Measurements from ENCODE around the gene IER5.
"Not testable (repeated sequence)": the region's sequence is repeated elsewhere in the genome, so short reads cannot be mapped to it uniquely, and the experiment has no call there.

The IER5 gene

GRCh38 chr1:181088079-181089016, at the start of gene IER5:
TSS of gene IER5 (plus strand) at chr1:181088700. CDS start at chr1:181088903, 203 bp downstream.
- H3K9me3 Mint-ChIP-seq: no peaks in the 10 kb centered on the region
- peak within 1 kb of the TSS; percentile 97 to 99 for H3K4me3 Mint-ChIP-seq
- ATAC-seq (replicated peaks): peak; percentile 73 to 74
- H3K36me3 Mint-ChIP-seq: peaks cover 39 to 47% of the 10 kb centered on the region in 2 donors
- DNase-seq: peak; percentile 96
- no peaks in the 10 kb centered on the region for H3K27me3 Mint-ChIP-seq
- H3K27ac Mint-ChIP-seq: peak within 1 kb of the TSS; percentile 99
- peaks cover 32 to 71% of the 10 kb centered on the region in 2 donors for H3K4me1 Mint-ChIP-seq

DNA sequence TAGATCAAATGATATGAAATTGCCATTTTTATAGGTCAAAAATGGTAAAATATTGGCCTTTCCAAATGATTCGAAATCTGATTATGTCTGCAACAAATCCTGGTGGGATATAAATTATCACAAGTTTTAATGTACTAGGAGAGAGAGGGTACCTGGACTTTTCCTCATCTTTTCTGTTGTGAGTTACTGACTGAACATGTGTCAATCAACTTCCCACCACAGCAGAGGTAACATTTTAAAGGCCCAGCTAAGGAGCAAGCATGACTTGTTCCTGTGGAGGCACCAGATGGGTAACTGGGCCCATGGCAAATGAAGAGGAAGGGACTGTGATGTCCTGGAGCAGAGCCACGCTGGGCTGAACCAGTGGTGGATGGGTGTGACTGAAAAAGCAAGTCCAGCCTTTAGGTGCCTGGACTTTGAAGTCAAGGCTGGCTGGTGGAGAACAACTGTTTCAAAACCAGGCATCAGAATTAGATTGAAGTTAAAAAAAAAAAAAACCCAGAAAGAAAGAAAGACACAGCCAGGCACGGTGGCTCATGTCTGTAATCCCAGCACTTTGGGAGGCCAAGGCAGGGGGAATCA, 48.1 kb upstream of the IER5 start:
- ATAC-seq (replicated peaks) (no peak), DNase-seq (no peak)
- Mint-ChIP-seq H3K27ac (peak overlapping the region; percentile 69), H3K4me3 (no peak overlapping the region), H3K4me1 (peaks cover 46 to 78% of the 10 kb centered on the region in 2 donors), H3K9me3 (no peaks in the 10 kb centered on the region), H3K27me3 (no peaks in the 10 kb centered on the region), H3K36me3 (peaks cover 47 to 57% of the 10 kb centered on the region in 2 donors)

DNA sequence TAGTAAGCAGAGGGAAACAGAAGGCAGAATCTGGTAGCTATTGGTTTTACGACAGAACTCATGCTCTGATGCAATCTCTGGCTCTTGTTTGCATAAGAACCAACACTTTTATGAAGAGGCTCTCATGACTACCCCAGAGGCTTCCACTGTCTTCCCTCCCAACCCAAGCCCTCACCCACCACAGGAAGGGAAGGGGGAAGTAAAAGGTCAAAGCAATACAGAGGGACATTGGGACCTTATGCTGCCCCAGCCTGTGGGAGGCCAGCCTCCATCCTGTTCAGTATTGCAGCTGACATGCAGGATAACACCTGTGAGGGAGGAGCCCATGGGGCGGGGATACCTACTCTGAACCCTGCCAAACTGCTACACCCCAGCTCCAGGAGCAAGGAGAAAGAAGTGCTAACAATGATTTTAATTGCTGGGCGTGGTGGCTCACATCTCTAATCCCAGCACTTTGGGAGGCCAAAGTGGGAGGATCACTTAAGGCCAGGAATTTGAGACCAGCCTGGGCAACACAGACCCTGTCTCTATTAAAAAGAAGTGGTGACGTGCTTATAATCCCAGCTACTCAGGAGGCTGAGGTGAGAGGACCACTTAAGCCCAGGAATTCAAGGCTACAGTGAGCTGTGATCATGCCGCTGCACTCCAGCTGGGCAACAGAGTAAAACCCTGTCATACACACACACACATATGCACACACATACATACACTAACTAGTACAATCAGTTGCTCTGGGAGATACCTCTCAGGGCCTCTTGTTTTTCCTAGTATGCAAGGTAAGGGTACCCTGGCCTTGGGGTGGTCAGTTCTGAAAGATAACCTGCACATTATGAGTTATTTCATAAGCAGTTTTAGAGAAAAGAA, 45.2 kb upstream of the IER5 start:
- no peaks in the 10 kb centered on the region for H3K27me3 Mint-ChIP-seq
- no peak for DNase-seq
- no peak for ATAC-seq (replicated peaks)
- H3K4me3 Mint-ChIP-seq: no peak overlapping the region
- peaks cover 45 to 56% of the 10 kb centered on the region in 2 donors for H3K36me3 Mint-ChIP-seq
- peaks cover 31 to 49% of the 10 kb centered on the region in 2 donors for H3K4me1 Mint-ChIP-seq
- H3K27ac Mint-ChIP-seq: no peak overlapping the region
- H3K9me3 Mint-ChIP-seq: no peaks in the 10 kb centered on the region

GRCh38 chr1:181044449-181044966, 44.0 kb upstream of the IER5 start:
- peak overlapping the region; percentile 27 to 45 for H3K4me3 Mint-ChIP-seq
- peak overlapping the region; percentile 79 for H3K27ac Mint-ChIP-seq
- H3K27me3 Mint-ChIP-seq: no peaks in the 10 kb centered on the region
- no peaks in the 10 kb centered on the region for H3K9me3 Mint-ChIP-seq
- peaks cover 41 to 57% of the 10 kb centered on the region in 2 donors for H3K36me3 Mint-ChIP-seq
- ATAC-seq (replicated peaks) (peak; percentile 92 to 98), DNase-seq (no peak)
- H3K4me1 Mint-ChIP-seq: peaks cover 27 to 48% of the 10 kb centered on the region in 2 donors

GRCh38 chr1:181045946-181046345, 42.6 kb upstream of the IER5 start:
- not testable (repeated sequence) for H3K9me3 Mint-ChIP-seq; H3K4me3 Mint-ChIP-seq; DNase-seq; ATAC-seq (replicated peaks); H3K27me3 Mint-ChIP-seq; H3K27ac Mint-ChIP-seq
- peaks cover 41 to 57% of the 10 kb centered on the region in 2 donors for H3K36me3 Mint-ChIP-seq
- H3K4me1 Mint-ChIP-seq: peaks cover 23 to 42% of the 10 kb centered on the region in 2 donors

- H3K4me1 Mint-ChIP-seq: peaks cover 14 to 27% of the 10 kb centered on the region in 2 donors
- no peaks in the 10 kb centered on the region for H3K27me3 Mint-ChIP-seq
- no peak for ATAC-seq (replicated peaks)
- peaks cover 46 to 60% of the 10 kb centered on the region in 2 donors for H3K36me3 Mint-ChIP-seq
- no peak for DNase-seq
- no peaks in the 10 kb centered on the region for H3K9me3 Mint-ChIP-seq
- no peak overlapping the region for H3K4me3 Mint-ChIP-seq
- H3K27ac Mint-ChIP-seq: no peak overlapping the region
Measured at GRCh38 chr1:181049378-181049777, 39.1 kb upstream of the IER5 start.

GRCh38 chr1:181050922-181051321, 37.6 kb upstream of the IER5 start:
- H3K27me3 Mint-ChIP-seq: no peaks in the 10 kb centered on the region
- no peak for ATAC-seq (replicated peaks)
- H3K9me3 Mint-ChIP-seq: no peaks in the 10 kb centered on the region
- H3K36me3 Mint-ChIP-seq: peaks cover 44 to 61% of the 10 kb centered on the region in 2 donors
- DNase-seq: no peak
- peaks cover 6 to 19% of the 10 kb centered on the region in 2 donors for H3K4me1 Mint-ChIP-seq
- H3K4me3 Mint-ChIP-seq: no peak overlapping the region
- no peak overlapping the region for H3K27ac Mint-ChIP-seq

DNA sequence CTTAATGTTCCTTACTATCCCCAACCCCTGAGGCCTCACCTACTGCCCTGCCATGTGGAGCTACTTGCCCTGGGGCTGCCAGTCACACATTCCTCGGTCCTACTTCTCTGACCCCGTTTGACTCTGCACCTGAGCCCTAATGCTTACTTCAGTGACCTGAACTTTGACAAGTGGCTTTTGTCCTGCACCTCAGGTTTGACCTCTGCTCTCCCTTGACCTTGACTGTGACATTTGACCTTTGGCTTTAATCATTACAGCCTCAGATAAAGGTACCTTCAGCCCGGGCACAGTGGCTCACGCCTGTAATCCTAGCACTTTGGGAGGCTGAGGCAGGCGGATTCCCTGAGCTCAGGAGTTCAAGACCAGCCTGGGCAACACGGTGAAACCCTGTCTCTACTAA, 31.9 kb upstream of the IER5 start:
- Mint-ChIP-seq H3K9me3 (peaks cover 8 to 9% of the 10 kb centered on the region in 2 donors), H3K27me3 (no peaks in the 10 kb centered on the region), H3K36me3 (peaks cover 53 to 62% of the 10 kb centered on the region in 2 donors), H3K4me3 (no peak overlapping the region), H3K27ac (peak overlapping the region; percentile 65), H3K4me1 (peaks cover 6 to 14% of the 10 kb centered on the region in 2 donors)
- ATAC-seq (replicated peaks) (no peak), DNase-seq (no peak)

- peaks cover 10 to 19% of the 10 kb centered on the region in 2 donors for H3K4me1 Mint-ChIP-seq
- DNase-seq (no peak), ATAC-seq (replicated peaks) (no peak)
- no peak overlapping the region for H3K4me3 Mint-ChIP-seq
- H3K27me3 Mint-ChIP-seq: no peaks in the 10 kb centered on the region
- peaks cover 8 to 9% of the 10 kb centered on the region in 2 donors for H3K9me3 Mint-ChIP-seq
- no peak overlapping the region for H3K27ac Mint-ChIP-seq
- H3K36me3 Mint-ChIP-seq: peaks cover 52 to 61% of the 10 kb centered on the region in 2 donors
Measured at GRCh38 chr1:181057079-181057478, 31.4 kb upstream of the IER5 start.

- Mint-ChIP-seq H3K36me3 (peaks cover 43 to 48% of the 10 kb centered on the region in 2 donors), H3K27ac (no peak overlapping the region), H3K4me1 (peaks cover 22 to 42% of the 10 kb centered on the region in 2 donors), H3K9me3 (peaks cover 8 to 9% of the 10 kb centered on the region in 2 donors), H3K4me3 (no peak overlapping the region), H3K27me3 (no peaks in the 10 kb centered on the region)
- no peak for DNase-seq
- ATAC-seq (replicated peaks): no peak
Measured at GRCh38 chr1:181059435-181059834, 29.1 kb upstream of the IER5 start.

DNA sequence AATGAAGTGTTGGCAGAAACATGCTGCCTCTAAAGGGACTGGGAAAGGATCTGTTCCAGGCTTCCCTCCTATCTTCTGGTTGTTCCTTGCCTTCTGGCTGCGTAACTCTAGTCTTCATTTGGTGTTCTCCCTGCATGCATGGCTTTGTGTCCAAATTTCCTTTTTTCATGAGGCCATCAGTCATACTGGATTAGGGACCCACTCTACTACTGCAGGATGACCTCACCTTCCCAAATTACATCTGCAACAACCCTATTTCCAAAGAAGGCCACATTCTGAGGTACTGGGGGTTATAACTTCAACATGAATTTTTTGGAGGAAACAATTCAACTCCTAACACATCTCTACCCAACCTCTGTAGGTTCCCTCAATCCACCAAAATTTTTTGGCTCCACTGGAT, 28.4 kb upstream of the IER5 start:
- H3K27ac Mint-ChIP-seq: no peak overlapping the region
- H3K9me3 Mint-ChIP-seq: peaks cover 8 to 9% of the 10 kb centered on the region in 2 donors
- H3K4me3 Mint-ChIP-seq: no peak overlapping the region
- DNase-seq (no peak), ATAC-seq (replicated peaks) (no peak)
- no peaks in the 10 kb centered on the region for H3K27me3 Mint-ChIP-seq
- H3K4me1 Mint-ChIP-seq: peaks cover 22 to 45% of the 10 kb centered on the region in 2 donors
- peaks cover 41 to 46% of the 10 kb centered on the region in 2 donors for H3K36me3 Mint-ChIP-seq

DNA sequence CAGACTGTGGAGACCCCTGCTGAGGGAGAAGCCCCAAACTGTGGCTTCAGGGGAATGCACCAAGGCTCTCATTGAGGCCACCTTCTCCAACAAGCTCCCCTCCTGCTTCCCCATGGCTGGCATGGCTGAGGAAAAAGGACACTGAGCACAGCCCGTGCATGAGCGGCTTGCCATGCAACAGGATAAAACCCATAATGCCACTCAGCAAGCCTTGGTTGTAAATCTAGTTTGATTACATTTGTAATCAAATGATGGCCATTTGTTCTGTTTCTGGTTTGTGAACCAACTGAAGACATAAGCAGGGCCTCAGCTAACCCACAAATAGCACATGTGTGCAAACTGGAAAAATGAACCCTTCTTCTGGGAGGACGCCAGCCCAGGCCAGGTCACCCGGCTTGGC, 27.6 kb upstream of the IER5 start:
- H3K27ac Mint-ChIP-seq: peak overlapping the region; percentile 31

GRCh38 chr1:181061487-181061886, 27.0 kb upstream of the IER5 start:
- Mint-ChIP-seq H3K27me3 (no peaks in the 10 kb centered on the region), H3K4me3 (peak overlapping the region; percentile 25 to 88), H3K9me3 (peaks cover 8 to 9% of the 10 kb centered on the region in 2 donors), H3K4me1 (peaks cover 22 to 45% of the 10 kb centered on the region in 2 donors), H3K36me3 (peaks cover 33 to 36% of the 10 kb centered on the region in 2 donors), H3K27ac (peak overlapping the region; percentile 31)
- DNase-seq (no peak), ATAC-seq (replicated peaks) (no peak)

More for the DNA sequence above, 27.6 kb upstream of the IER5 start:
- DNase-seq; H3K27me3 Mint-ChIP-seq; H3K9me3 Mint-ChIP-seq; ATAC-seq (replicated peaks): not testable (repeated sequence)
- peaks cover 34 to 38% of the 10 kb centered on the region in 2 donors for H3K36me3 Mint-ChIP-seq
- peaks cover 22 to 45% of the 10 kb centered on the region in 2 donors for H3K4me1 Mint-ChIP-seq
- H3K4me3 Mint-ChIP-seq: peak overlapping the region in 1 of 2 donors; percentile 25

Data from stimulated activated naive B cell treated with anti-CD40 and anti-IgM and Interleukin-4, amounts not matched to agents 10 μg/mL and 1 μg/mL and 100 μg/mL, for 72 hours (primary cell).